HepG2 (cell line): ENCODE data around the gene RSBN1. TPM values are rescaled to one million over a fixed set of nuclear protein-coding genes. Genes with fewer than 3 reads are reported as not detected.

Experiments
- ATAC-seq: fragments of 200-7000 bp; cut with Tn5 transposase; 3 replicates; pipeline ENCODE4 v1.9.1; 2020; ENCODE audit warnings: mild to moderate bottlenecking, moderate library complexity
- BruUV-seq: library from RNA; stranded (reverse); fragments of 400-500 nt; replicated peaks from 2 replicates; lab custom pipeline; 2021; lab: Mats Ljungman, UMichigan
- CTCF ChIA-PET: fragments of 300-600 bp; formaldehyde crosslinking; extraction: SDS; loops from one replicate; lab custom pipeline; 2021; ENCODE audit warnings: low total read pairs, inconsistent platforms, low intra/inter-chr PET ratio; lab: Yijun Ruan, JAX
- POLR2A ChIA-PET: fragments of 350-600 bp; sonication (Branson Sonifier 250); formaldehyde crosslinking; loops from one replicate; lab custom pipeline; 2020; ENCODE audit warnings: antibody characterized with exemption, inconsistent platforms; lab: Yijun Ruan, JAX
- DNase-seq: peaks from one replicate; pipeline ENCODE4 v3.0.0-alpha.2; 2015; ENCODE audit warnings: low spot score
- FAIRE-seq: peaks from 3 replicates; lab custom pipeline; 2011; peaks lifted over from hg19 to GRCh38; lab: Jason Lieb, UNC
- H2AFZ ChIP-seq: one replicate; pipeline ENCODE4 v1.6.1; 2011; ENCODE audit warnings: low read length, inconsistent platforms
- H3K27ac ChIP-seq: fragments of 300-600 bp; 3 replicates; pipeline ENCODE4 v1.8.0; 2011; ENCODE audit warnings: mixed run types, mild to moderate bottlenecking, mixed read lengths, low read length, inconsistent platforms; ENCODE audit not compliant: insufficient read depth; ENCODE audit errors: extremely low read length
- H3K27me3 ChIP-seq, 2 experiments: fragments of 200-600 bp in 1 of 2; 2 replicates in 1 of 2; 3 replicates in 1 of 2; pipeline versions ENCODE4 v1.6.0 to v1.8.0; 2011; ENCODE audit warnings: low read length in 2 of 2, mild to moderate bottlenecking in 2 of 2, moderate library complexity in 2 of 2, inconsistent platforms in 1 of 2; ENCODE audit not compliant: insufficient read depth in 2 of 2, control insufficient read depth in 1 of 2
- H3K36me3 ChIP-seq, 2 experiments: fragments of 200-600 bp in 1 of 2; replicated peaks in 1 of 2; 2 replicates in 1 of 2; 3 replicates in 1 of 2; pipeline versions ENCODE4 v1.5.1 to v1.8.0; 2011; ENCODE audit warnings: low read length in 2 of 2, inconsistent platforms in 1 of 2; ENCODE audit not compliant: insufficient read depth in 2 of 2, control insufficient read depth in 1 of 2
- H3K4me1 ChIP-seq: 2 replicates; pipeline ENCODE4 v1.5.1; 2012; ENCODE audit warnings: low read length, inconsistent platforms; ENCODE audit not compliant: insufficient read depth
- H3K4me2 ChIP-seq: 2 replicates; pipeline ENCODE4 v1.6.0; 2011; ENCODE audit warnings: low read depth, low read length, inconsistent platforms
- H3K4me3 ChIP-seq, 3 experiments: fragments of 200-600 bp in 1 of 3; sonication (generic), shearing (Covaris generic) in 1 of 3; replicated peaks in 1 of 3; 2 replicates each; pipeline ENCODE4 v1.5.1; 2011 to 2016; ENCODE audit warnings: low read length in 3 of 3, inconsistent platforms in 2 of 3, low read depth in 2 of 3, mild to moderate bottlenecking in 2 of 3, control low read depth in 1 of 3, mixed read lengths in 1 of 3; ENCODE audit not compliant: insufficient read depth in 1 of 3
- H3K79me2 ChIP-seq: one replicate; pipeline ENCODE4 v1.6.1; 2011; ENCODE audit warnings: low read length, inconsistent platforms; ENCODE audit not compliant: insufficient read depth
- H3K9ac ChIP-seq: 2 replicates; pipeline ENCODE4 v1.6.0; 2011; ENCODE audit warnings: mild to moderate bottlenecking, low read depth, low read length, inconsistent platforms; ENCODE audit not compliant: insufficient read depth
- H3K9me3 ChIP-seq: 2 replicates; pipeline ENCODE4 v1.5.1; 2012; ENCODE audit warnings: mild to moderate bottlenecking, low read length
- H4K20me1 ChIP-seq: 2 replicates; pipeline ENCODE4 v1.6.0; 2011; ENCODE audit warnings: inconsistent platforms, mild to moderate bottlenecking, low read length, moderate library complexity; ENCODE audit not compliant: insufficient read depth
- AKAP8 ChIP-seq: sonication (generic); formaldehyde crosslinking; IDR thresholded peaks from 2 replicates; pipeline ENCODE4 v1.5.1; 2020; ENCODE audit warnings: mild to moderate bottlenecking, missing genetic modification reagents
- FLYWCH1 ChIP-seq: sonication (generic); formaldehyde crosslinking; IDR thresholded peaks from 2 replicates; pipeline ENCODE4 v1.8.1; 2023; ENCODE audit warnings: mild to moderate bottlenecking, missing genetic modification reagents
- MYNN ChIP-seq: sonication (generic); formaldehyde crosslinking; IDR thresholded peaks from 2 replicates; pipeline ENCODE4 v1.4.0; 2020; ENCODE audit warnings: mild to moderate bottlenecking, low read depth, missing genetic modification reagents
- NCOA2 ChIP-seq: sonication (generic); formaldehyde crosslinking; IDR thresholded peaks from 2 replicates; pipeline ENCODE4 v1.8.0; 2022; ENCODE audit warnings: inconsistent platforms
- POLR2G ChIP-seq: fragments of 200-400 bp; formaldehyde crosslinking; IDR thresholded peaks from 2 replicates; pipeline ENCODE4 v1.6.1; 2018; ENCODE audit warnings: mild to moderate bottlenecking, low read depth, low read length, moderate library complexity
- SP5 ChIP-seq: IDR thresholded peaks from 2 replicates; pipeline ENCODE4 v1.6.1; 2016; ENCODE audit warnings: low read depth, borderline replicate concordance
- ZNF256 ChIP-seq: sonication (generic); formaldehyde crosslinking; conservative IDR thresholded peaks from 2 replicates; pipeline ENCODE4 v1.4.0; 2020; ENCODE audit warnings: missing genetic modification reagents
- ZNF318 ChIP-seq: sonication (generic); formaldehyde crosslinking; IDR thresholded peaks from 2 replicates; pipeline ENCODE4 v1.4.0; 2020; ENCODE audit warnings: mild to moderate bottlenecking, missing genetic modification reagents
- ZNF782 ChIP-seq: sonication (generic); formaldehyde crosslinking; IDR thresholded peaks from 2 replicates; pipeline ENCODE4 v1.4.0; 2020; ENCODE audit warnings: missing genetic modification reagents, mild to moderate bottlenecking, borderline replicate concordance
- WGBS: methylation state at CpG from one replicate; pipeline ENCODE4 v1.1.6; 2017; ENCODE audit warnings: low lambda C conversion rate; 5-methylcytosine and 5-hydroxymethylcytosine counted together
- in situ Hi-C: cut with HindIII; loops from 2 replicates; pipeline ENCODE4 v1.10.0; 2017; ENCODE audit warnings: low pct_unique_long_range_greater_than_20kb; ENCODE audit not compliant: extremely low pct_ligation_motif_present
- intact Hi-C: fragments of 100-400 bp; cut with micrococcal nuclease; formaldehyde crosslinking; loops from one replicate; pipeline ENCODE4 v1.10.0; 2022; ENCODE audit not compliant: unreplicated experiment
- polyA plus RNA-seq, 8 experiments: library from polyadenylated mRNA; depleted of rRNA in 3 of 8; stranded (reverse) in 7 of 8; unstranded in 1 of 8; fragments of >200 nt; fragmentation: Illumina TruSeq in 4 of 8; extraction: Trizol in 4 of 8; gene quantifications; 2 replicates each; pipeline versions ENCODE4 v1.2.1 to v1.2.3, GENCODE V29; 2011 to 2016; ENCODE audit warnings: low read depth in 4 of 8, missing spikeins in 1 of 8, mixed read lengths in 1 of 8; ENCODE audit not compliant: insufficient read depth in 1 of 8
- total RNA-seq, 5 experiments: library from RNA; depleted of rRNA; stranded (reverse); fragments of >200 nt; fragmentation: Illumina TruSeq; extraction: Trizol; gene quantifications; 2 replicates each; pipeline ENCODE4 v1.2.3, GENCODE V29; 2016; ENCODE audit warnings: low read depth in 1 of 5
- TF ChIP-seq, protein P1 (sequence below): sonication (generic); formaldehyde crosslinking; IDR thresholded peaks from 2 replicates; pipeline ENCODE4 v1.4.0; 2020; ENCODE audit warnings: missing genetic modification reagents, borderline replicate concordance
- TF ChIP-seq, protein P2 (sequence below): sonication (generic); formaldehyde crosslinking; IDR thresholded peaks from 2 replicates; pipeline ENCODE4 v1.5.1; 2020; ENCODE audit warnings: missing genetic modification reagents, mild to moderate bottlenecking, borderline replicate concordance

Gene RSBN1
- total and polyA plus RNA-seq, 2 of the 13 experiments (the other 11 are each of a cell fraction or from before 2014, with no cell fraction given): 8.3 to 10.4 TPM

GRCh38 chr1:113747376-113747775 lies 64.9 kb downstream of the RSBN1 start:
- ATAC-seq: no peak
- TF ChIP-seq, protein P1, sequence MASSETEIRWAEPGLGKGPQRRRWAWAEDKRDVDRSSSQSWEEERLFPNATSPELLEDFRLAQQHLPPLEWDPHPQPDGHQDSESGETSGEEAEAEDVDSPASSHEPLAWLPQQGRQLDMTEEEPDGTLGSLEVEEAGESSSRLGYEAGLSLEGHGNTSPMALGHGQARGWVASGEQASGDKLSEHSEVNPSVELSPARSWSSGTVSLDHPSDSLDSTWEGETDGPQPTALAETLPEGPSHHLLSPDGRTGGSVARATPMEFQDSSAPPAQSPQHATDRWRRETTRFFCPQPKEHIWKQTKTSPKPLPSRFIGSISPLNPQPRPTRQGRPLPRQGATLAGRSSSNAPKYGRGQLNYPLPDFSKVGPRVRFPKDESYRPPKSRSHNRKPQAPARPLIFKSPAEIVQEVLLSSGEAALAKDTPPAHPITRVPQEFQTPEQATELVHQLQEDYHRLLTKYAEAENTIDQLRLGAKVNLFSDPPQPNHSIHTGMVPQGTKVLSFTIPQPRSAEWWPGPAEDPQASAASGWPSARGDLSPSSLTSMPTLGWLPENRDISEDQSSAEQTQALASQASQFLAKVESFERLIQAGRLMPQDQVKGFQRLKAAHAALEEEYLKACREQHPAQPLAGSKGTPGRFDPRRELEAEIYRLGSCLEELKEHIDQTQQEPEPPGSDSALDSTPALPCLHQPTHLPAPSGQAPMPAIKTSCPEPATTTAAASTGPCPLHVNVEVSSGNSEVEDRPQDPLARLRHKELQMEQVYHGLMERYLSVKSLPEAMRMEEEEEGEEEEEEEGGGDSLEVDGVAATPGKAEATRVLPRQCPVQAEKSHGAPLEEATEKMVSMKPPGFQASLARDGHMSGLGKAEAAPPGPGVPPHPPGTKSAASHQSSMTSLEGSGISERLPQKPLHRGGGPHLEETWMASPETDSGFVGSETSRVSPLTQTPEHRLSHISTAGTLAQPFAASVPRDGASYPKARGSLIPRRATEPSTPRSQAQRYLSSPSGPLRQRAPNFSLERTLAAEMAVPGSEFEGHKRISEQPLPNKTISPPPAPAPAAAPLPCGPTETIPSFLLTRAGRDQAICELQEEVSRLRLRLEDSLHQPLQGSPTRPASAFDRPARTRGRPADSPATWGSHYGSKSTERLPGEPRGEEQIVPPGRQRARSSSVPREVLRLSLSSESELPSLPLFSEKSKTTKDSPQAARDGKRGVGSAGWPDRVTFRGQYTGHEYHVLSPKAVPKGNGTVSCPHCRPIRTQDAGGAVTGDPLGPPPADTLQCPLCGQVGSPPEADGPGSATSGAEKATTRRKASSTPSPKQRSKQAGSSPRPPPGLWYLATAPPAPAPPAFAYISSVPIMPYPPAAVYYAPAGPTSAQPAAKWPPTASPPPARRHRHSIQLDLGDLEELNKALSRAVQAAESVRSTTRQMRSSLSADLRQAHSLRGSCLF (CRISPR knock-in tag): no peak
- TF ChIP-seq SP5: no peak
- TF ChIP-seq AKAP8: no peak
- no peak for TF ChIP-seq MYNN (CRISPR knock-in tag)
- no peak for TF ChIP-seq FLYWCH1 (CRISPR knock-in tag)
- TF ChIP-seq, protein P2, sequence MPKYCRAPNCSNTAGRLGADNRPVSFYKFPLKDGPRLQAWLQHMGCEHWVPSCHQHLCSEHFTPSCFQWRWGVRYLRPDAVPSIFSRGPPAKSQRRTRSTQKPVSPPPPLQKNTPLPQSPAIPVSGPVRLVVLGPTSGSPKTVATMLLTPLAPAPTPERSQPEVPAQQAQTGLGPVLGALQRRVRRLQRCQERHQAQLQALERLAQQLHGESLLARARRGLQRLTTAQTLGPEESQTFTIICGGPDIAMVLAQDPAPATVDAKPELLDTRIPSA (CRISPR knock-in tag): no peak
- TF ChIP-seq ZNF782: no peak
- TF ChIP-seq ZNF256 (CRISPR knock-in tag): no peak
- TF ChIP-seq POLR2G: no peak
- TF ChIP-seq ZNF318 (CRISPR knock-in tag): no peak
- no peak for TF ChIP-seq NCOA2

More at GRCh38 chr1:113747376-113747775, 64.9 kb downstream of the RSBN1 start:
- intact Hi-C loops: no loop called here
- in situ Hi-C loops: no loop called here
- peaks cover 10% of the 10 kb centered on the region for H3K4me1 ChIP-seq
- H3K9me3 ChIP-seq: no peaks in the 10 kb centered on the region
- WGBS: 93% methylated on average over 1 of the region's 1 CpG
- H3K27me3 ChIP-seq: no peaks in the 10 kb centered on the region
- H3K79me2 ChIP-seq: no peaks in the 10 kb centered on the region
- no peak for DNase-seq
- H4K20me1 ChIP-seq: no peaks in the 10 kb centered on the region
- no peak overlapping the region for H3K27ac ChIP-seq
- CTCF ChIA-PET: no interaction called here
- no peak for FAIRE-seq
- no peak overlapping the region for H3K9ac ChIP-seq
- H3K4me2 ChIP-seq: no peak overlapping the region
- H2AFZ ChIP-seq: no peak overlapping the region
- POLR2A ChIA-PET: no interaction called here
- no peak overlapping the region for H3K4me3 ChIP-seq
- BruUV-seq: no TSS peak
- peaks cover 0 to 4% of the 10 kb centered on the region in 2 experiments; a peak in 1 of 5 replicates for H3K36me3 ChIP-seq
